ENCODE data around the gene BABAM1. TPM values are rescaled to one million over a fixed set of nuclear protein-coding genes. Genes with fewer than 3 reads are reported as not detected.

BABAM1 gene
- total RNA-seq, 1 experiment from 2014 or later, result 146 TPM

GRCh38 chr19:17296976-17297375, 29.7 kb downstream of the BABAM1 start (continued):
- TF ChIP-seq, protein P1, sequence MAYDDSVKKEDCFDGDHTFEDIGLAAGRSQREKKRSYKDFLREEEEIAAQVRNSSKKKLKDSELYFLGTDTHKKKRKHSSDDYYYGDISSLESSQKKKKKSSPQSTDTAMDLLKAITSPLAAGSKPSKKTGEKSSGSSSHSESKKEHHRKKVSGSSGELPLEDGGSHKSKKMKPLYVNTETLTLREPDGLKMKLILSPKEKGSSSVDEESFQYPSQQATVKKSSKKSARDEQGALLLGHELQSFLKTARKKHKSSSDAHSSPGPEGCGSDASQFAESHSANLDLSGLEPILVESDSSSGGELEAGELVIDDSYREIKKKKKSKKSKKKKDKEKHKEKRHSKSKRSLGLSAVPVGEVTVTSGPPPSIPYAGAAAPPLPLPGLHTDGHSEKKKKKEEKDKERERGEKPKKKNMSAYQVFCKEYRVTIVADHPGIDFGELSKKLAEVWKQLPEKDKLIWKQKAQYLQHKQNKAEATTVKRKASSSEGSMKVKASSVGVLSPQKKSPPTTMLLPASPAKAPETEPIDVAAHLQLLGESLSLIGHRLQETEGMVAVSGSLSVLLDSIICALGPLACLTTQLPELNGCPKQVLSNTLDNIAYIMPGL (CRISPR knock-in tag; IDR thresholded peaks at IDR 0.05), result no peak

GRCh38 chr19:17300992-17301619, 33.9 kb downstream of the BABAM1 start:
- H3K27ac Mint-ChIP-seq, result no peak overlapping the region
- H3K27me3 Mint-ChIP-seq (ENCODE audit: low read depth), result no peaks in the 10 kb centered on the region
- DNase-seq (ENCODE audit: low spot score) (no peak), ATAC-seq (no peak)
- CTCF ChIA-PET, result no interaction called here
- TF ChIP-seq, protein P2, sequence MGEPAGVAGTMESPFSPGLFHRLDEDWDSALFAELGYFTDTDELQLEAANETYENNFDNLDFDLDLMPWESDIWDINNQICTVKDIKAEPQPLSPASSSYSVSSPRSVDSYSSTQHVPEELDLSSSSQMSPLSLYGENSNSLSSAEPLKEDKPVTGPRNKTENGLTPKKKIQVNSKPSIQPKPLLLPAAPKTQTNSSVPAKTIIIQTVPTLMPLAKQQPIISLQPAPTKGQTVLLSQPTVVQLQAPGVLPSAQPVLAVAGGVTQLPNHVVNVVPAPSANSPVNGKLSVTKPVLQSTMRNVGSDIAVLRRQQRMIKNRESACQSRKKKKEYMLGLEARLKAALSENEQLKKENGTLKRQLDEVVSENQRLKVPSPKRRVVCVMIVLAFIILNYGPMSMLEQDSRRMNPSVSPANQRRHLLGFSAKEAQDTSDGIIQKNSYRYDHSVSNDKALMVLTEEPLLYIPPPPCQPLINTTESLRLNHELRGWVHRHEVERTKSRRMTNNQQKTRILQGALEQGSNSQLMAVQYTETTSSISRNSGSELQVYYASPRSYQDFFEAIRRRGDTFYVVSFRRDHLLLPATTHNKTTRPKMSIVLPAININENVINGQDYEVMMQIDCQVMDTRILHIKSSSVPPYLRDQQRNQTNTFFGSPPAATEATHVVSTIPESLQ (CRISPR knock-in tag; IDR thresholded peaks at IDR 0.05), result no peak
- TF ChIP-seq EMX1 (CRISPR knock-in tag; IDR thresholded peaks at IDR 0.05) (no peak), TEAD4 (CRISPR knock-in tag; IDR thresholded peaks at IDR 0.05) (no peak), ZSCAN18 (CRISPR knock-in tag; IDR thresholded peaks at IDR 0.05) (no peak), MLX (CRISPR knock-in tag; IDR thresholded peaks at IDR 0.05) (no peak), ATF1 (CRISPR knock-in tag; IDR thresholded peaks at IDR 0.05) (no peak), FOXK1 (CRISPR knock-in tag; IDR thresholded peaks at IDR 0.05) (no peak), ZNF281 (CRISPR knock-in tag; IDR thresholded peaks at IDR 0.05) (no peak), CDX4 (CRISPR knock-in tag; IDR thresholded peaks at IDR 0.05; ENCODE audit: borderline replicate concordance) (no peak), ZNF423 (CRISPR knock-in tag; IDR thresholded peaks at IDR 0.05) (no peak), ZNF317 (CRISPR knock-in tag; IDR thresholded peaks at IDR 0.05; ENCODE audit: borderline replicate concordance, low read depth) (no peak), ZNF219 (CRISPR knock-in tag; IDR thresholded peaks at IDR 0.05; ENCODE audit: borderline replicate concordance) (no peak)
- TF ChIP-seq, protein P3, sequence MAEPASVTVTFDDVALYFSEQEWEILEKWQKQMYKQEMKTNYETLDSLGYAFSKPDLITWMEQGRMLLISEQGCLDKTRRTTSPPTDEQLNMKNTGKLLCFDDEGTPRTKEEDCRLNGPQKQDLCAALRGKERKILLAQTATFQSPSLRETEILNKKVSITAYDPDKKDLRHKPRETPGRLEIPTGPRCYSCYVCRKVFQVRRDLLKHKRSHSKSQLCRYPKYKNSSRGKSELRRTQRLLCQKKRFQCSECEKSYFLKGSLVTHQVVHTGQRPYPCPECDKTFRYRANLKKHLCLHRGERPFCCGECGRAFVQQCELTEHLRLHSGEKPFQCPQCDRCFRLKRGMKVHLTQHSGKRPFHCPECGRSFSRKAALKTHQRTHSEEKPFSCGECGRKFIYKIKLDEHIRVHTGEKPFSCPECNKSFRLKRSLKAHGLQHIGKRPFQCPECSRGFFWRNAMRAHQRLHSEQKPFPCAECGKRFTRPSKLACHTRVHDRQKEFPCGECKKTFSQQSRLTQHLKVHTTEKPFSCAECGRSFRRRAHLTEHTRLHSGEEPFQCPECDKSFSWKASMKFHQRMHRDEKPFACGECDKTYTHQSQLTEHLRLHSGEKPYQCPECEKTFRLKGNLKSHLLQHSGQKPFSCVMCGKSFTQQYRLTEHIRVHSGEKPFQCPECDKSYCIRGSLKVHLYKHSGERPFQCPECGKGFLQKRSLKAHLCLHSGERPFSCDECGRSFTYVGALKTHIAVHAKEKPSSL (CRISPR knock-in tag; conservative IDR thresholded peaks at IDR 0.05), result no peak
- TF ChIP-seq, protein P4, sequence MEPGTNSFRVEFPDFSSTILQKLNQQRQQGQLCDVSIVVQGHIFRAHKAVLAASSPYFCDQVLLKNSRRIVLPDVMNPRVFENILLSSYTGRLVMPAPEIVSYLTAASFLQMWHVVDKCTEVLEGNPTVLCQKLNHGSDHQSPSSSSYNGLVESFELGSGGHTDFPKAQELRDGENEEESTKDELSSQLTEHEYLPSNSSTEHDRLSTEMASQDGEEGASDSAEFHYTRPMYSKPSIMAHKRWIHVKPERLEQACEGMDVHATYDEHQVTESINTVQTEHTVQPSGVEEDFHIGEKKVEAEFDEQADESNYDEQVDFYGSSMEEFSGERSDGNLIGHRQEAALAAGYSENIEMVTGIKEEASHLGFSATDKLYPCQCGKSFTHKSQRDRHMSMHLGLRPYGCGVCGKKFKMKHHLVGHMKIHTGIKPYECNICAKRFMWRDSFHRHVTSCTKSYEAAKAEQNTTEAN (CRISPR knock-in tag; IDR thresholded peaks at IDR 0.05), result no peak
- peak overlapping the region; percentile 35; the same call in 1 of the 2 replicates for H3K4me3 Mint-ChIP-seq
- H3K9me3 Mint-ChIP-seq, result peaks cover 5% of the 10 kb centered on the region
- H3K36me3 Mint-ChIP-seq, result peaks cover 27% of the 10 kb centered on the region
- peaks cover 29% of the 10 kb centered on the region for H3K4me1 Mint-ChIP-seq
- POLR2A ChIA-PET, result no interaction called here

Data from WTC11 (cell line).